ENCODE data around the gene HIPK1.

Gene HIPK1

DNA sequence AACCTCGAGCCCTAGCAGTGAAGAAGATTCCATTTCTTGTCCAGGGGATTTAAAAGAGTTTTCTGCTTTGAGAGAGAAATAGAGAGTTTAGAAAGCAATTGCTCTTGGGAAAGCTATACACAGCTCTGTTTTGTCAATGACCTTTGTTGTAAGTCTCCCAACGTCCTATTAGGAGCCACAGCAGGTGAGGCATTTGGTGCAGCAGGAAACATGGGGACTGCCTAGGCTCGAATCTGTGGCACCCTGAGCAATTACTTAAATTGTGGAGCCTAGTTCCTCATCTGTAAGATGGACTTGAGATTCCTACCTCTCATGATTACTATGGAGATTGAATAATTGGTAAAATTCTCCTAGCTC is 15.8 kb upstream of the HIPK1 start:
- in situ Hi-C loops (cut with MboI; ENCODE audit: low sequenced_read_pairs), result no loop called here

DNA sequence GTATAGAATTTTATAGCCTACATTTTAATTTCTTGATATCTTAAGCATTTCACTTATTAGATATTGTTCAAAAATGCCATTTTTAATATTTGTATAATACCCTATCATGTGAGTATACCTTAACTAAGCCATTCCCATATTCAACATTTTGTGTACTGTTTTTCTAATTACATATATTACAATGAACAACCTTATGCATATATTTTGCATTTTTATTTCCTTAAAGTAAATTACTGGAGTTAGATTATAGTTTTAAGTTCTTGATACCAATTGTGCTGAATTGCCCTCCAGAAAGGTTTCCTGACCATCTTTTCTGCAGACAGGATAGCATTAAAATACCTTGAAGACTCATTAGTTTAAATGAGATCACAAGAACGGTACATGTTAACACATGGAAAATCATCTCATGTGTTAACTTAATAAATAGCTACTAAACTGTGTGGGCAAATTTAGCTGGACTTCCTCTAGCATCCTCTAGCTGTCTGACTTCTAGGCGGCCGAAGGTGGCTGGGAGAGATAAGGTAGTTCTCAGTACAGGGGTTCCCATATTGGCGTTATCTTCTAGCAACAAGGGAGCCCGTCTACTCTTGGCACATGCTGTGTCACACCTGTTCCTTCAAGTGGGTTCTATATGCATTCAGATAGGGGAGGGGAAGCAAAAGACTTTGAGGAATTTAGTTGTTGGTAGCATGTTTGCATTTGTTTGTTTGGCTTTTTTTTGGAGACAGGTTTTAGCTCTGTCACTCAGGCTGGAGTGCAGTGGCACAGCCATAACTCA is 15.0 kb upstream of the HIPK1 start:
- in situ Hi-C loops (cut with MboI; ENCODE audit: low sequenced_read_pairs), result no loop called here

DNA sequence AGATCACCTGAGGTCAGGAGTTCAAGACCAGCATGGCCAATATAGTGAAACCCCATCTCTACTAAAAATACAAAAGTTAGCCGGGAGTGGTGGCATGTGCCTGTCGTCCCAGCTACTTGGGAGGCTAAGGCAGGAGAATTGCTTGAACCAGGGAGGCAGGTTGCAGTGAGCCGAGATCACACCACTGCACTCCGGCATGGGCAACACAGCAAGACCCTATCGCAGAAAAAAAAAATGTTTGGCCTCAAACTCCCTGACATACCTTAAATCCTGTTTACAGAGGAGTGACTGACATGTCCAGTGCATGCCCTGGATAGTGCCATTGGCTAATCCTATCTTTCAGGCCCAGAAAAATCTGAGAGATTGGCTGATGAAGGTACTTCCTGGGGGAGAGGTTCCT is 12.2 kb upstream of the HIPK1 start:
- in situ Hi-C loops (cut with MboI; ENCODE audit: low sequenced_read_pairs), result no loop called here

DNA sequence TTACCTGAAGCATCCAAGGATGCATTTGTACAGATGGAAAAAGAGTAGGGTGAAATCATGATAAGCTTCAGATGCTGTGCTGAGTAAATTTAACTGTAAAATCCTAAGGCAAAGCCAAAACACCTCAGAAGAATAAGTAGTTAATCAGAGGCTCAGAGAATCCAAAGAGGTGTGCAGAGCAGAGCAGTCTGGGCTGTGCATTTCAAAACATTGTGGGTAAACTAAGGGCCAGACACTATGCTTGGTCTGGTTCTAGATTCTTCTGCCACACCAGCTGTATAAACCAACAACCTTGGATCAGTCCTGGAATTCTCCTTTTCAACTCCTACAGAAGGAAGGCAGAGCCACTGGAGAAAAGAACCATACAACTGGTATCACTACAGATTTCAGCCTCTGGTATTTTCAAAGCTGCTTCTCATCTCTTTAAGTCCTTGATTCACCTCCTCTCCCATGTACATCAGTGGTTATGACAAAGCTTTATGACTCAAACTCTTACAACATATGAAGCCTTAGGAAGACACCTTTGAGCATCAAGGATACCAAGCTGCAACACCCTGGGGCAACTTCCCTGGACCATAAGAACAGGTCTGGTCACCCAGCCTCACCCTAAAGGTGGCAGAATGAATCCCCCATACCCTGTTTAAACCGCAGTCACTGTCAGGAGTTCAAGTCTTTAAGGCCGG is 11.6 kb upstream of the HIPK1 start:
- in situ Hi-C loops (cut with MboI; ENCODE audit: low sequenced_read_pairs), result no loop called here

DNA sequence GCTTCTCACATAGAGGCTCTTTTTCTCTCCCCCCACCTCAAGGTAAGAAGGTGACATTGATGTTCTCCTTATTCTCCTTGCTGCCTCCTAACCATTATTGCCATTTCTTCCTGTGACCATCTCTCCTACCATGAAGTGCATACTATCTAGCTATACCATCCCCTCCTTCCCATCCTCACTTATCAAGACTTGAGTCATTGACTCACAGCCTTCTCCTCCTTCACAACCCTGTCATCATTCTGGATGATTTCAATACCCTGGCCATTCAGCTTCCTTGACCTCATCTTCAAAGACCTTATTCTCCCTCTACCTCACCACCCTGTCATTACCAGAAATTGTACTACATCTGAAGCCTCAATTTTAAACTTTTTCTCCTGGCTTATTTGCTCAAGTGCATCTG is 10.9 kb upstream of the HIPK1 start:
- in situ Hi-C loops (cut with MboI; ENCODE audit: low sequenced_read_pairs), result no loop called here

DNA sequence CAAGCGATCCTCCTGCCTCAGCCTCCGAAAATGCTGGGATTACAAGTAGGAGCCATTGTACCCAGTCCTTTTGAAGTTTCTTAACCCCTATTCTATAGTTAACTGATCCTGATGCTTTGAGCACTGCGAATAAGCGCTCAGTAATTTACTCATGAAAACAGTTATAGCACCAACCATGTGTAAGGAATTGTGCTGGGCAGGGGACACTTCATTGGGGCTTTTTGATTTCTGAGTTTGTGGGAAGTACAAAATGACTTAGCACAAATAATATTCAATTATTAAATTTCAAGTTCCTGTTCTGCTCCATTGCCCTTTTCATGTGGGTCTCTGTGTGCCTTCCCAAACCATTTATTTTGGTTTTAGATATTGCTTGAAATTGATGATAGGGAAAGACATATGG is 6.2 kb upstream of the HIPK1 start:
- in situ Hi-C loops (cut with MboI; ENCODE audit: low sequenced_read_pairs), result no loop called here

DNA sequence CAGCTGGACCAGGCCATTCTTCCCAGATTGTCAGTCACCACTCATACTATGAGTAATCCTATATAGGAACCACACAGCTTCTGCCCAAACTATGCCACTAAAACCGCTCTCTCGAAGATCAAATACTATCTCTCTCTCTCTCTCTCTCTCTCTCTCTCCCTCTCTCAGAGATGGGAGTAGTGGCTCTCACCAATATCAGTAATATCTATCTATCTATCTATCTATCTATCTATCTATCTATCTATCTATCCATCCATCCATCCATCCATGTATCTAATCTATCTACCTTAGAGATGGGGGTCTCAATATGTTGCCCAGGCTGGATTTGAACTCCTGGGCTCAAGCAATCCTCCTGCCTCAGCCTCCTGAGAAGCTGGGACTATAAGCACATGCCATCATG is 4.7 kb upstream of the HIPK1 start:
- in situ Hi-C loops (cut with MboI; ENCODE audit: low sequenced_read_pairs), result no loop called here

DNA sequence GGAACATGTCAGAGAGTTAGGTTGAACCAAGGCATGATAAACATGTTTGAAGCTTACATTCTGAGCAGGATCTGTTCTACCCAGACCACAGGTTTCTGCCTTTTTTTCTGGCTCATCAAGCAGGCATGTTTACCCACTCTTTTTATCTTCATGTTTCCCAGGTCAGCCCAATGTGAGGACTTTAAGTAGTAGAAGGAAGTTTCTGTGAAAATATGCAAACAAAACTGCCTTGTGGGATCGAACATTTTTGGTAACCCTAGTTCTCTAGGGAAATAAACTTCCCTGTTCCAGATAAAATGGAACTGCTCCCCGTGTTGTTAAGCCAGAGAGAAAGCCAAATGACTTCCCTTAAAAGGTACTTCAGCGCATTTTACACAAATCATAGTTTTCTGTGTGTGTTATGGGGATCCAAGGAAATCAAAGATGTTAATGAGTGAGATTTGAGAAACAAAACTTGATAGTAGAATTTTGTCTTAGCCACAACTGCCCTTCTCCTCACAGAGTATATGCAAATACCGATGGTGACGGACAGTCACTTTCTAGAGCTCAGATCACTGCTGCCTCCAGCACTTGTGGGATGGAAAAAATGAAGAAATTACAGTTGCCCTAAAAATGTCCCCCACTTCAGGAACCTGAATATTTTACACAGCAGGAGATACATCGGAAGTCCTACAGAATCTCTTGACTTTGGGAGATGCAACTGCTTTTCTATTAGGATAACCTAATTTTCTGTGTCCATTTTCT is 765 bp upstream of the HIPK1 start:
- in situ Hi-C loops (cut with MboI; ENCODE audit: low sequenced_read_pairs), result no loop called here

DNA sequence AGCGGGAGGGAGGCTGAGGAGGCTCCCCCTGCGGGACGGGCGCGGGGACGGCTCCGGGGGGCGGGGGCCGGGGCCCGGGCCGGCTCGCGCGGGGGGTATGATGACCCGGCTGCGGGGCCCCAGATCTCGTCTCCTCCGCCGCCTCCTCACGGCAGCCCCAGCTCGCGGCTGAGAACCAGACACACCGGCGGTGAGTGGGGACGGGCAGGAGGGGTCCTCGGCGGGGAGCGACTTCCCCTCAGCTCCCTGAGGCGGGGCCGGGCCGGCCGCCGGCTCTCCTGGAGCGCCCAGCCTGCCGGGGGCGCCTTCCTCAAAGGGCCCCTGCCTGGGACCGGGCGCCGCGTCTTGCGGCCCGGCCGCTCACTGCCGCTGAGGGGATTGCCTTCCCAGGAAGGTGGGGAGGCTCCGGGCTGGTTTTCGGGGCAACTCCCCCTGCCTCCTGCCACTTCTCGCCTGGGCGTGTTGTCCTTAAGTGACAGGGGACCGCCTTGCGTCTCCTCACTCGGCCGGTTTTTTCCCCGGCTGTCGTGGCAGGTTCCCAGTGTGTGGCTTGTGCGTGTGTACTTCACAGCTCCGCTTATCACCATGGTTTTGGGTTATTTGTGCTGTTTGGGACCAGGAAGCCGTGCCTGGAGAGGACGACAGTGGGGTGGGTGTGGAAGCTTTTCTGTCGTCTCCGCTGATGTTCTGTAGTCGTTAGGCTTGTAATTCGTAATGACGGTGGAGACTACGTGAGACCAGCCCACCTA is 800 bp downstream of the HIPK1 start:
- in situ Hi-C loops (cut with MboI; ENCODE audit: low sequenced_read_pairs), result no loop called here

DNA sequence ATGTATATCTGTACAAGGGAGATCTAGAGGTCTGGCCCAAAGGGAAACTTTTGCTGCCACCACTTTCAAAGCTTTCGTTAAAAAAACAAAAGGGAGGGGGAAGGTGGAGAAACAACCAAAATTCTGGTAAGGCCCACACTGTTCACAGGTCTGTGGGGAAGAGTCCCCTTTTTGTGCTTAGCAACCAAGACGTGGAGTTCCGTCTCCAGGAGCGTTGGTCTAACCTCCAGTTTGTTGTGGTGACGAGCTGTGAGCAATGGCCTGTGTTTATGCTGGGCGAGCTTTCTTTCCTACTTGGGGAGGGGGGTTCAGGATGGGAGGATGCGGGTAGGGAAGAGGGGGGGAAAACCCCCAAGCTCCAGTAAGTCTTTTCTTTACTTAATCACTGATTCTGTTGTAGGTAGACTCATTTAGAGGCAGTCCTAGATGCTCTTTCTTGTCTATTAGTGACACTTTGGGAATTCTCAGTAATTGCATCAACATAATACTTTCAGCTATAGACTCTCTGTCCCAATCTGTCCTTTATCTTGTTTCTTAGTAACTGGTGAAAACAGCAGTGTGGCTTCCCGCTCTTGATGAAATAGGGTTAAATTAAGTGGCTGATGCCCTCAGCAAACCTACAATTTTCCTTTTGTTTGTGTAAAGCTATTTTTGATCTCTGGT is 1.5 kb downstream of the HIPK1 start:
- in situ Hi-C loops (cut with MboI; ENCODE audit: low sequenced_read_pairs), result no loop called here

DNA sequence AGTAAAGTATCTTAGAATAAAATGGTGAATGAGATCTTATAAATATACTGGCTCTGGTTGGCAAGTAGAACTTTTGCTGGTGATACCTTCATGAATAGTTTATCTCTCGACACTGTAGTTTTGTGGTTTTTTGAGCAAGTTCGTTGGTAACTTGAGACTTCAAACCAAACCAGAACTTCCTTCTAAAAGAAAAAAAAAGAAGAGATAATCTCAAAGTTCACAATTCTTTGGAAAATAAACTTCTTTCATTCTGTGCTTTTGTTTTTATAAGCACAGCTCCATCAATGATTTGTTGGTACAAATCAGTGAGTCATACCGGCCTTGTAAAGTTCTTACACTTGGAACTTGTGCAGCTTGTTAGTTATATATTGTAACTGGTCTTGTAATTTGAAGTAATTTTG is 2.3 kb downstream of the HIPK1 start:
- in situ Hi-C loops (cut with MboI; ENCODE audit: low sequenced_read_pairs), result no loop called here

DNA sequence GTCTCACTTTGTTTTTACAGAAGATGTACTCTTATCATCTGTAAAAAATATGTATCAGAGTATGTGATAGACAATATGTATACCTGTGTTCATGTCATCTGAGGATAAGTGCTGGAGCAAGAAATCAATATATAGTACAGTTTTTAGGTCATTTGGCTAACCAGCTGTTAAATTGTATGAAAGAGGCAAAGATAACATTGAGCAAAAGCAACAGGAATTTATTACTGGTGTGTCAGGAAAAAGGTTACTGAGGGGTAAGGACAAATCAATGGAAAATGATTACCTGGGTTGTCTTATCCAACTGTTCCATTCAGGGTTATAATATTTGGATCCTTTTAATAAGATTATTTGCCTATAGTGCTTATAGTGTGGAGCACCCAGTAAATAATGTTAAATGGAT is 4.9 kb downstream of the HIPK1 start:
- in situ Hi-C loops (cut with MboI; ENCODE audit: low sequenced_read_pairs), result no loop called here

DNA sequence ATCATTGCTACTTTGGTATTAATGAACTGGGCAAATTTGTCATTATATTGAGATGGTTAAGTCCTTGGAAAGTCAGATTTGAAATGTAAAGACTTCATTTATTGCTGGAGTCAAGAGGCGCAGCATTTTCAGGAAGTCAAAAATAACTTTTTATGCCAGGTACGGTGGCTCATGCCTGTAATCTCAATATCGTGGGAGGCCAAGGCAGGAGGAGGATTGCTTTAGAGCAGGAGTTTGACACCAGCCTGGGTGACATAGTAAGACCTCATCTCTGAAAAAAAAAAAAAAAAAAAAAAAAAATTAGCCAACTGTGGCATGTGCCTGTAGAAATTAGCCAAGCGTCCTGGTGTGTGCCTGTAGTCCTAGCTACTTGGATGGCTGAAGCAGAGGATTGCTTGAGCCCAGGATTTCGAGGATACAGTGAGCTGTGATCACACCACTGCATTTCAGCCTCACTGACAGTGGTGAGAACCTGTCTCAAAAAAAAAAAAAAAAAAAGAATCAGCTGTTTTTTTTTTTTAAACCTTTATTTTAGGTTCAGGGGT is 5.5 kb downstream of the HIPK1 start:
- in situ Hi-C loops (cut with MboI; ENCODE audit: low sequenced_read_pairs), result no loop called here

DNA sequence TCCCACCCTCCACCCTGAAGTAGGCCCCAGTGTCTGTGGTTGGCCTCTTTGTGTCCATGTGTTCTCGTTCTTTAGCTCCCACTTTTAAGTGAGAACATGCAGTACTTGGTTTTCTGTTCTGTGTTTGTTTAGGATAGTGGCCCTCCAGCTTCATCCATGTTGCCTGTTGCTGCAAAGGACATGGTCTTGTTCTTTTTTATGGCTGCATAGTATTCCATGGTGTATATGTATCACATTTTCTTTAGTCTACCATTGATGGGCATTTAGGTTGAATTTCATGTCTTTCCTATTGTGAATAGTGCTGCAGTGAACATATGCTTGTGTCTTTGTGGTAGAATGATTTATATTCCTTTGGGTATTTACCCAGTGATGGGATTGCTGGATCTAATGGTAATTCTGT is 6.1 kb downstream of the HIPK1 start:
- in situ Hi-C loops (cut with MboI; ENCODE audit: low sequenced_read_pairs), result no loop called here

DNA sequence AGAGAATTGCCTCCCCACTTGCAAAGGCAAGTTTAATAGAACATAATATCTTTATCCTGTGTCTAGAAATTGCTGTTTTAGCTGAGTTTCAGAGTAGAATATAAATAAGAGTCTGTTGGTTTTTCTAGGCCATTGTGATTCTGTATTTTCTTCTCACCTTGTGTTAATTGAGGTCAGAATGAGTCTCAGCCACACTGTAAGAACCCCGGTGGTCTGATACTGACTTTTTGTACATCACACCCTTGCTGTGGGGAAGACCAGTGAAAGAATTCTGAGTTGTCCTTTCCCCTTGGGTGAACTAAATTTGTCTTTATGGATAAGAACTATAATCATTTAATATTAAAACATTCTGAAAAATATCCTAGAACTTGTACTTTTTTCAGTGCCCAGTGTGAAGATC is 6.8 kb downstream of the HIPK1 start:
- in situ Hi-C loops (cut with MboI; ENCODE audit: low sequenced_read_pairs), result no loop called here

DNA sequence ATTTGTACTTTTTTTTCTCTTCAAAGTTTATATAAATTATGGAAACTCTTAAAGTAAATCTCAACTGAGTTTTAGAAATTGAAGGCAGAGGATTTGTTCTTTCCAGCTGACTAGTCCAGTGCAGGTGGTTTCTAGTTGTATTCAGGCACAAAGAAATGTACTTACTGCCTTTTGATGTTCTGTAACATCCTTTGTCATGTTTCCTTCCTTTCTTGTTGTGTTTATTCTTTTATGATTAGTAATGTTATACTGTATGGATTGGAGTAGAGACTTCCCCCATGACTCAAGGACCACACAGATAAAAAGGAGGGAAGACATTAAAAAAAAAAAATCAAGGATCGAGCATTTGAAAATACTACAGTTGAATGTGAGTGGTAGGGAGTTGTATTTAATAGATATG is 8.0 kb downstream of the HIPK1 start:
- in situ Hi-C loops (cut with MboI; ENCODE audit: low sequenced_read_pairs), result no loop called here

DNA sequence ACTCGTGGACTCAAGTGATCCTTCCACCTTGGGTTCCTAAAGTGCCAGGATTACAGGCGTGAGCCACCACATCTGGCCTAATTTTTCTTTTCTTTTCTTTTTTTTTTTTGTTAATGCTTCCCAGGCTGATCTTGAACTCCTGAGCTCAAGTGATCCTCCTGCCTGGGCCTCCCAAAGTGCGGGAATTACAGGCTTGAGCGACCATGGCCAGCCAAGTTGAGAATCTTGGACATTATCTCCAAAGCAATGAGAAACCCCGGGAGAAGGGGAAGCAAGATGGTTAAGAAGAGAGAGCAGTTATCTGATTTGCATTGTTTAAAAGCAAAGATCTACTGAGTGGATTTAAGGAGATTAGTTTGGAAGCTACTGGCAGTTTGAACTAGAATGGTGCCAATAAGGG is 9.1 kb downstream of the HIPK1 start:
- in situ Hi-C loops (cut with MboI; ENCODE audit: low sequenced_read_pairs), result no loop called here

DNA sequence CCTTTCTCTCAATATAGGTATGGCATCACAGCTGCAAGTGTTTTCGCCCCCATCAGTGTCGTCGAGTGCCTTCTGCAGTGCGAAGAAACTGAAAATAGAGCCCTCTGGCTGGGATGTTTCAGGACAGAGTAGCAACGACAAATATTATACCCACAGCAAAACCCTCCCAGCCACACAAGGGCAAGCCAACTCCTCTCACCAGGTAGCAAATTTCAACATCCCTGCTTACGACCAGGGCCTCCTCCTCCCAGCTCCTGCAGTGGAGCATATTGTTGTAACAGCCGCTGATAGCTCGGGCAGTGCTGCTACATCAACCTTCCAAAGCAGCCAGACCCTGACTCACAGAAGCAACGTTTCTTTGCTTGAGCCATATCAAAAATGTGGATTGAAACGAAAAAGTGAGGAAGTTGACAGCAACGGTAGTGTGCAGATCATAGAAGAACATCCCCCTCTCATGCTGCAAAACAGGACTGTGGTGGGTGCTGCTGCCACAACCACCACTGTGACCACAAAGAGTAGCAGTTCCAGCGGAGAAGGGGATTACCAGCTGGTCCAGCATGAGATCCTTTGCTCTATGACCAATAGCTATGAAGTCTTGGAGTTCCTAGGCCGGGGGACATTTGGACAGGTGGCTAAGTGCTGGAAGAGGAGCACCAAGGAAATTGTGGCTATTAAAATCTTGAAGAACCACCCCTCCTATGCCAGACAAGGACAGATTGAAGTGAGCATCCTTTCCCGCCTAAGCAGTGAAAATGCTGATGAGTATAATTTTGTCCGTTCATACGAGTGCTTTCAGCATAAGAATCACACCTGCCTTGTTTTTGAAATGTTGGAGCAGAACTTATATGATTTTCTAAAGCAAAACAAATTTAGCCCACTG is 11.5 kb downstream of the HIPK1 start:
- in situ Hi-C loops (cut with MboI; ENCODE audit: low sequenced_read_pairs), result no loop called here

DNA sequence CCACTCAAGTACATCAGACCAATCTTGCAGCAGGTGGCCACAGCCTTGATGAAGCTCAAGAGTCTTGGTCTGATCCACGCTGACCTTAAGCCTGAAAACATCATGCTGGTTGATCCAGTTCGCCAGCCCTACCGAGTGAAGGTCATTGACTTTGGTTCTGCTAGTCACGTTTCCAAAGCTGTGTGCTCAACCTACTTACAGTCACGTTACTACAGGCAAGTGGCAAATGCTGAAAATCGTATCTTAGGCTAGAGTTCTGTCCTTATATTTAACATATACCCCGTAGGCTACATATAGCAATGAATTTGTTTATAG is 12.1 kb downstream of the HIPK1 start:
- in situ Hi-C loops (cut with MboI; ENCODE audit: low sequenced_read_pairs), result no loop called here

DNA sequence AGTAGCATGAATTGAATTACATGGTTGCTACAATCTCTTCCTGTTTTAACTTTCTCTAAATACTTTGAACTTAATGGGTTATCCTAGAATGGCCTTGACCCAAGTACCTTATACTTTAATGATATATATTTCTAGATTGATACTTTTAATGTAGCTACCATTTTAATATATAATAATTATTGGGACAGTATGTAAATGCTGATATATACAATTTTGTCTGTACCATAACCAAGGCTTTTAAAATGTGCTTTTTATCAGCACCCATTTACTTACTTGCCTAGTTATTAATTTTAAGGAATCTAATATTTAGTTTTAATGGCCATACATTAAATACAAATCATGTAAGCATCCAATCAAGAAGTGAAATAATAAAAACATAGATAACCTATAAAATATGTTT is 13.4 kb downstream of the HIPK1 start:
- in situ Hi-C loops (cut with MboI; ENCODE audit: low sequenced_read_pairs), result no loop called here
